UCSD-AML1 (cell line): ENCODE results near the gene FAAH.
"Not testable (repeated sequence)": the region's sequence is repeated elsewhere in the genome, so short reads cannot be mapped to it uniquely, and the experiment has no call there.

Experiments
- DNase-seq: peaks from one replicate; lab custom pipeline; 2025; ENCODE audit not compliant: unreplicated experiment; lab: John Stamatoyannopoulos, UW

Gene FAAH

GRCh38 chr1:46394108-46394871, at the start of gene FAAH:
FAAH (plus strand) TSS chr1:46394317; CDS start chr1:46394349, 32 bp downstream.
- DNase-seq = no peak

- DNase-seq = no peak
Observed at GRCh38 chr1:46344481-46344880, 49.6 kb upstream of the FAAH start.

GRCh38 chr1:46345281-46345680, 48.8 kb upstream of the FAAH start:
- no peak for DNase-seq

- DNase-seq = no peak
Observed at GRCh38 chr1:46352363-46352762, 41.8 kb upstream of the FAAH start.

- not testable (repeated sequence) for DNase-seq
Observed at GRCh38 chr1:46355920-46356319, 38.2 kb upstream of the FAAH start.

GRCh38 chr1:46362158-46362557, 32.0 kb upstream of the FAAH start:
- DNase-seq = no peak

- DNase-seq = no peak
Observed at GRCh38 chr1:46363121-46363520, 31.0 kb upstream of the FAAH start.

- DNase-seq = no peak
Observed at GRCh38 chr1:46364612-46365011, 29.5 kb upstream of the FAAH start.

- DNase-seq = not testable (repeated sequence)
Observed at GRCh38 chr1:46365796-46366195, 28.3 kb upstream of the FAAH start.

GRCh38 chr1:46367072-46367471, 27.0 kb upstream of the FAAH start:
- DNase-seq = no peak

GRCh38 chr1:46367701-46368100, 26.4 kb upstream of the FAAH start:
- not testable (repeated sequence) for DNase-seq

- DNase-seq = no peak
Observed at GRCh38 chr1:46368791-46369190, 25.3 kb upstream of the FAAH start.

- peak; percentile 15 for DNase-seq
Observed at GRCh38 chr1:46369542-46370213, 24.4 kb upstream of the FAAH start.

GRCh38 chr1:46370214-46370633, 23.9 kb upstream of the FAAH start:
- DNase-seq = no peak

- no peak for DNase-seq
Observed at GRCh38 chr1:46372431-46372830, 21.7 kb upstream of the FAAH start.

- DNase-seq = no peak
Observed at GRCh38 chr1:46379996-46380395, 14.1 kb upstream of the FAAH start.

- no peak for DNase-seq
Observed at GRCh38 chr1:46380508-46380907, 13.6 kb upstream of the FAAH start.

- DNase-seq = no peak
Observed at GRCh38 chr1:46393510-46393909, 607 bp upstream of the FAAH start.

- DNase-seq = no peak
Observed at GRCh38 chr1:46394872-46395465, 852 bp downstream of the FAAH start.

GRCh38 chr1:46396441-46397398, 2.6 kb downstream of the FAAH start:
- no peak for DNase-seq

GRCh38 chr1:46399307-46399706, 5.2 kb downstream of the FAAH start:
- no peak for DNase-seq
